Islet precursor cell (in vitro differentiated cells): ENCODE data around the gene ARSG.
"Not testable (repeated sequence)": the region's sequence is repeated elsewhere in the genome, so short reads cannot be mapped to it uniquely, and the experiment has no call there.

Source experiments
- DNase-seq: peaks from one replicate; pipeline ENCODE4 v3.0.0-alpha.2; 2018

The ARSG gene

DNA sequence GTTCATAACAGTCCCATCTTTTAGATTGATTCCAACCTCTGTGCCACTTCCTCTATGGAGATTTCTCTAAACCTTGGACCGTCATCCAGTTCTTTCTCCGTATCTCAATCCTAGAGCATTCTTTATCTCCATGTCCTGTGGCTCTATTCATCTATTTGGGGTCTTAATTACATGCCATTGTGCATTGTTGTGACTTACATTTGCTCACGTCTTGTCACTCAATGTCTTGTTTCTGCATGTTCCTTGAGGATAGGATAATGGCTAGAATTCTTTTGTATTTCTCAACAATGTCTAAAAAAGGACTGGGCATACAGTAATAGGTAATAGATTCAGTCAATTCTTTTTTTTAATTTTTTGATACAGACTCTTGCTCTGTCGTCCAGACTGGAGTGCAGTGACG is 50.2 kb downstream of the ARSG start:
- DNase-seq = no peak

DNA sequence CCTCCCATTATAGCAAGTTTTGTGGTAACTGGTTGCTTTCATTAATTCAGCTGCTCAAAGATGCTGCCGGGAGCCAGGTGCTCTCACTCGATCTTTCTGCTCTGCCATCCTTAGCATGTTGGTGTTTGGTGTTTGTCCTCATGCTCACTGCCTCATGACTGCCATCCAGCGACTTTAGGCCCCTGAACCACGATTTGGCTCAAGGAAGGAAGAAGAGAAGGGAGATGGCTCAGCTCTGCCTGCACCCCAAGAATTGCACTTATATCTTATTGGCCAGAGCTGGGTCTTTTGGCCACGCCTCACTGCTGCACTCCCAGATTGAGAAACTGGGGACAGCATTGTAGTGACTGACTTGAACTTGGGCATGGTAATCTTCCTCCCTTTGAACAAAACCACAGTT is 52.7 kb downstream of the ARSG start:
- DNase-seq = no peak

DNA sequence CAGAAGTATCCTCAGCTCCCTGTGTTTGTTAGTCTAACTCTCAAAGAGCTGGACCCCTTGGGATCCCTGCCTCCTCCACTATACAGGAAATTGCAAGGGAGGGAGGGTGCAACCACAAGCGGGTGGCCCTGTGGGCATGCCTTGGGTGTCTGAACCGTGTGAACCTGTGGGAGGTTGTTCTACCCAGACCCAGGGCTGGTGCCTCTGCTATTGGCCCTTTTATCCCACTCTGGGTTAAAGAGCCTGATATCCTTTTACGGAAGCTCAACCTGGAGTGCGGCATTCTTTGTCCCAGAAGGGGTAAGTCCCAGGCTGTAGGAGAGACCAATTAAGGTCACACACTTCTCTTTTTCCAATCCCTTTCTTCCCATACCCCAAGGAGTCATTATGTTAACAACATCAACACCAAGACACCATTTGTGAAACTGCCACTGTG is 53.4 kb downstream of the ARSG start:
- DNase-seq = peak; percentile 76

GRCh38 chr17:68346448-68346847 is 55.2 kb downstream of the ARSG start:
- DNase-seq = no peak

- DNase-seq = no peak
Measured at GRCh38 chr17:68347380-68347779, 56.1 kb downstream of the ARSG start.

DNA sequence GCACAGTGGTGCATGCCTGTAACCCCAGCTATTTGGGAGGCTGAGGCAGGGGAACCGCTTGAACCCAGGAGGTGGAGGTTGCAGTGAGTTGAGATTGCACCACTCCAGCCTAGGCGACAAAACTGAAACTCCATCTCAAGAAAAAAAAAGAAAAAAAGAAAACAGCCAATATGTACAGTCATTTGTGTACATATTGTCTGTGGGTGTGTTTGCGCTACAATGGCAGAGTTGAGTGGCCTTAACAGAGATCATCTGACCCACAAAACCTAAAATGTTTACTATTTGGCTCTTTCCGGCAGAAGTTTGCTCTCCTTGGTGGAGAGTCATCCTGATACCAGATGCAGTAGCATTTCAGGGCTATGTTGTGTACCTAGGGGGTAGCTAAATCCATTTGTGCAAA is 57.9 kb downstream of the ARSG start:
- DNase-seq = no peak

- DNase-seq = no peak
Measured at GRCh38 chr17:68351395-68351794, 60.1 kb downstream of the ARSG start.

GRCh38 chr17:68352041-68352440 is 60.7 kb downstream of the ARSG start:
- DNase-seq = no peak

DNA sequence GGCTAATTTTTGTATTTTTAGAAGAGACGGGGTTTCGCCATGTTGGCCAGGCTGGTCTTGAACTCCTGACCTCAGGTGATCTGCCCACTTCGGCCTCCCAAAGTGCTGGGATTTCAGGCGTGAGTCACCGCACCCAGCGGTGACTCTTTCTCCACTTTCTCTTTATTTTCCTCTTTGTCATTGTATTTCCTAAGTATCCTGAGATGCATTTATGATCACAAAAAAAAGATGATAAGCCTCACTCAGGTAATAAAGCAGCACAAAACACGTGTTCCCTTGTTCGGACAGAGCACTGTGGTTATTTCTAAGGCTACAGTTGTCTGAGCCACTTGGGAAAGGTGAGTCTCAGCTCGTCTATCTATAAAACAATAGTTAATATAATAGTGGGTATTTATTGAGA is 61.4 kb downstream of the ARSG start:
- DNase-seq = not testable (repeated sequence)

- no peak for DNase-seq
Measured at GRCh38 chr17:68353111-68353521, 61.8 kb downstream of the ARSG start.

DNA sequence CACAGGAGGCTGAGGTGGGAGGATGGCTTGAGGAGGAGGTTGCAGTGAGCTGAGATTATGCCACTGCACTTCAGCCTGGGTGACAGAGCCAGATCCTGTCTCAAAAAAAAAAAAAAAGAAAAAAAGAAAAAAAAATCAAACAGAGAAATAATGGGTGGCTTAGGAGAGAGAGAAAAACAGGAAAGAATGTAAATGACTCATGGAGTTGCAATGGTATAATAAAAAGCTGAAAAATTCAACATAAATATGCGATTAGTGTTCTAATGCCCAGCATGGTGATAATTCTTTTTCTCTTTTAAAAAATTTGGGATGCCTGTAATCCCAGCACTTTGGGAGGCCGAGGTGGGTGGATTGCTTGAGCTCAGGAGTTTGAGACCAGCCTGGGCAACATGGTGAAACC is 63.0 kb downstream of the ARSG start:
- not testable (repeated sequence) for DNase-seq

DNA sequence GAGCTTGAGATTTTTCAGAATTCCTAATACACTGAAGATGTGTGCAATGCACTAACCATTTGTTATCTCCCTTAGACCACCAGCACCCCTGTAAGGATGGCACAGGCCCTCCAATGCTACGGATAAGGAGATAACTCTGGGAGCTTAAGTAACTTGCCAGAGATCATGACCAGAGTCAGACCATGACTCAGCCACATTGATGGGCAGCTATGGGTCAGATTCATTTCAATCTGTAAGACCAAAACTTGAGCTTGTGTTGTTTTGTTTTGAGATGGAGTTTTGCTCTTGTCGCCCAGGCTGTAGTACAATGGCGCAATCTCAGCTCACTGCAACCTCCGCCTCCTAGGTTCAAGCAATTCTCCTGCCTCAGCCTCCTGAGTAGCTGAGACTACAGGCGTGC is 63.8 kb downstream of the ARSG start:
- DNase-seq = not testable (repeated sequence)

- no peak for DNase-seq
Measured at GRCh38 chr17:68356520-68356919, 65.2 kb downstream of the ARSG start.

GRCh38 chr17:68356949-68357455 is 65.7 kb downstream of the ARSG start:
- DNase-seq = no peak

GRCh38 chr17:68357886-68358285 is 66.6 kb downstream of the ARSG start:
- DNase-seq = no peak

- DNase-seq = no peak
Measured at GRCh38 chr17:68359791-68360535, 68.7 kb downstream of the ARSG start.

GRCh38 chr17:68365469-68365868 is 74.2 kb downstream of the ARSG start:
- no peak for DNase-seq

DNA sequence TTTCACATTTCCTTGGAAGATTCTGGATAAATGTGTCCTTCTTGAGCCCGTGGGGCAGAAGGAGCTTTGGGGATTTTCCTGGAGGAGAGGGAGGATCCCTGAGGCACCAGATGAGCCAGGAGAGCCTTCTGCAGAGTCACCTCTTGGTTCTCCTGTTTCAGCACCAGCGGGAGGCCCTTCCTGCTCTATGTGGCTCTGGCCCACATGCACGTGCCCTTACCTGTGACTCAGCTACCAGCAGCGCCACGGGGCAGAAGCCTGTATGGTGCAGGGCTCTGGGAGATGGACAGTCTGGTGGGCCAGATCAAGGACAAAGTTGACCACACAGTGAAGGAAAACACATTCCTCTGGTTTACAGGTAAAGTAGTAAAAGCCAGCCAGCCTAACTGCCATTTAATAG is 77.1 kb downstream of the ARSG start:
- peak; percentile 60 for DNase-seq

GRCh38 chr17:68375566-68375965 is 84.3 kb downstream of the ARSG start:
- no peak for DNase-seq

DNA sequence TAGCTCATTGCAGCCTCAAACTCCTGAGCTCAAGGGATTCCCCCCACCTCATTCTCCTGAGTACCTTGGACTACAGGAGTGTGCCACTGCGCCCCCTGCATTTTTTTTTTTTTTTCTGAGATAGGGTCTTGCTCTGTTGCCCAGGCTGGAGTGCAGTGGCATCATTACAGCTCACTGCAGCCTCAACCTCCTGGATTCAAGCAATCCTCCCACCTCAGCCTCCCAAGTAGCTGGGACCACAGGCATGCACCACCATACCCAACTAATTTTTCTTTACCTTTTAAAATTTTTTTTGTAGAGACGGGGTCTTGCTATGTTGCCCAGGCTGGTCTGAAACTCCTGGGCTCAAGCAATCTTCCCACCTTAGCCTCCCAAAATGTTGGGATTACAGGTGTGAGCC is 84.9 kb downstream of the ARSG start:
- not testable (repeated sequence) for DNase-seq

DNA sequence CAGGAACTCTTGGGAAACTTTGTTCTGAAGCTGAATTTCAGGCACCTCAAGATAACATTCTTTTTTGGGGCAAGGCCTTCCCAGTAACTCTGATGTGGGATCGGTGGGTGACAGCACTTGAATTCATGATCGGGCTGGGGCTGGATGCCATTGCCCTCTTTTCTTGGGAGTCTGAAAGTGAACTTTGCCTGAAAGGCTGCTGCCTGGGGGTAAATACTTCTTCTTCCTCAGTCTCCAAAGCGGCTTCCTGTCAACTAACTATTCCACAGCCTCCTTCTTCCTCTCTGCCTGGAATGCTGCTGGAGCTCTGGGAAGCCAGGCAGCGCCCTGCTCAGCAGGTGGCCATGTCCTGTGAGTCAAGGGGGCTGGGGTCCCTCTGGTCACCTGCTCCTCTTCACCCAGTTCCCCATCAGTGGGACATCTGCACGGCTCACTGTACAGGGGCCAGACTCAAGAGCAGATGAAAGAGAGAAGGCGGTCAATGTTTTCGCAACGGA is 86.5 kb downstream of the ARSG start:
- peak; percentile 89 for DNase-seq

- DNase-seq = peak; percentile 83
Measured at GRCh38 chr17:68378268-68379176, 87.2 kb downstream of the ARSG start.

GRCh38 chr17:68379177-68379510 is 87.8 kb downstream of the ARSG start:
- DNase-seq = no peak
